B cell (primary cell): ENCODE results near the gene MED31. TPM values are rescaled to one million over a fixed set of nuclear protein-coding genes. Genes with fewer than 3 reads are reported as not detected.

ENCODE experiments used
- ATAC-seq: fragments of 200-7000 bp; cut with Tn5 transposase; one replicate; pipeline ENCODE4 v1.10.0; 2021; ENCODE audit warnings: low read depth, mild to moderate bottlenecking, moderate number of reproducible peaks, moderate library complexity
- CTCF ChIA-PET: fragments of 350-600 bp; sonication (Branson Sonifier 250); formaldehyde crosslinking; loops from one replicate; lab custom pipeline; 2021; ENCODE audit warnings: antibody characterized with exemption, inconsistent platforms; lab: Charles Lee
- POLR2A ChIA-PET: fragments of 350-600 bp; sonication (Branson Sonifier 250); formaldehyde crosslinking; loops from one replicate; lab custom pipeline; 2021; ENCODE audit warnings: antibody characterized with exemption; lab: Charles Lee
- DNase-seq: peaks from one replicate; pipeline ENCODE4 v3.0.0; 2013
- H2AFZ ChIP-seq: 2 replicates; pipeline ENCODE4 v1.6.1; 2012; ENCODE audit warnings: mild to moderate bottlenecking, low read depth, low read length; ENCODE audit not compliant: insufficient read depth, poor library complexity, severe bottlenecking
- H3K27ac ChIP-seq, 2 donors: 1 replicate in 1 of 2; 2 replicates in 1 of 2; pipeline ENCODE4 v1.5.1; 2012 to 2013; ENCODE audit warnings: low read length in 2 of 2, mild to moderate bottlenecking in 2 of 2, moderate library complexity in 1 of 2
- H3K27me3 ChIP-seq, 4 experiments: fragments of 200-600 bp in 1 of 4; sonication (generic) in 1 of 4; replicated peaks in 1 of 4; 1 replicate in 2 of 4; 2 replicates in 2 of 4; pipeline versions ENCODE4 v1.6.1 to v1.7.0; 2013 to 2016; ENCODE audit warnings: low read length in 3 of 4, mild to moderate bottlenecking in 2 of 4, mixed read lengths in 1 of 4, moderate library complexity in 1 of 4; ENCODE audit not compliant: insufficient read depth in 4 of 4, control insufficient read depth in 3 of 4; ENCODE audit errors: control extremely low read depth in 1 of 4
- H3K36me3 ChIP-seq, 2 experiments: replicated peaks in 1 of 2; 1 replicate in 1 of 2; 2 replicates in 1 of 2; pipeline versions ENCODE4 v1.6.1 to v1.7.1; 2013; ENCODE audit warnings: low read length in 1 of 2; ENCODE audit not compliant: insufficient read depth in 2 of 2, control insufficient read depth in 1 of 2; ENCODE audit errors: control extremely low read depth in 1 of 2, extremely low read depth in 1 of 2
- H3K4me1 ChIP-seq, 2 donors: fragments of 200-600 bp in 1 of 2; sonication (generic) in 1 of 2; 1 replicate in 1 of 2; 2 replicates in 1 of 2; pipeline versions ENCODE4 v1.5.1 to v1.6.1; 2013 to 2017; ENCODE audit warnings: low read length in 2 of 2; ENCODE audit not compliant: control insufficient read depth in 2 of 2, insufficient read depth in 2 of 2
- H3K4me2 ChIP-seq: replicated peaks from 2 replicates; pipeline ENCODE3; 2012; ENCODE audit warnings: mild to moderate bottlenecking, low read depth, low read length; ENCODE audit not compliant: poor library complexity, severe bottlenecking
- H3K4me3 ChIP-seq, 5 experiments: fragments of 200-600 bp in 1 of 5; sonication (generic) in 1 of 5; 1 replicate in 3 of 5; 2 replicates in 2 of 5; pipeline versions ENCODE4 v1.5.1 to v1.7.0; 2011 to 2016; ENCODE audit warnings: low read length in 4 of 5, mild to moderate bottlenecking in 4 of 5, low read depth in 2 of 5, control low read depth in 1 of 5, moderate library complexity in 1 of 5; ENCODE audit not compliant: insufficient read depth in 1 of 5; ENCODE audit errors: control extremely low read depth in 1 of 5, extremely low read depth in 1 of 5
- H3K79me2 ChIP-seq: fragments of 200-600 bp; sonication (generic); one replicate; pipeline ENCODE4 v1.6.0; 2016; ENCODE audit warnings: low read length; ENCODE audit not compliant: control insufficient read depth, insufficient read depth
- H3K9ac ChIP-seq: fragments of 200-600 bp; sonication (generic); 2 replicates; pipeline ENCODE4 v1.6.1; 2017; ENCODE audit warnings: mild to moderate bottlenecking, low read length, moderate library complexity
- H3K9me3 ChIP-seq, 3 donors: one replicate each; pipeline versions ENCODE4 v1.6.1 to v1.7.1; 2013; ENCODE audit warnings: low read length in 2 of 3; ENCODE audit not compliant: control insufficient read depth in 2 of 3, insufficient read depth in 1 of 3; ENCODE audit errors: control extremely low read depth in 1 of 3
- H4K20me1 ChIP-seq: 2 replicates; pipeline ENCODE4 v1.6.0; 2012; ENCODE audit warnings: mild to moderate bottlenecking, low read length; ENCODE audit not compliant: insufficient read depth, control insufficient read depth, poor library complexity, severe bottlenecking
- H3K27ac Mint-ChIP-seq: one replicate; pipeline ENCODE4 v1.8.0; 2021; ENCODE audit warnings: mixed read lengths
- H3K27me3 Mint-ChIP-seq: one replicate; pipeline ENCODE4 v1.8.0; 2021; ENCODE audit warnings: mixed read lengths
- H3K4me1 Mint-ChIP-seq: one replicate; pipeline ENCODE4 v1.8.0; 2021; ENCODE audit warnings: mixed read lengths
- H3K4me3 Mint-ChIP-seq: one replicate; pipeline ENCODE4 v1.8.0; 2021; ENCODE audit warnings: mixed read lengths
- H3K9me3 Mint-ChIP-seq: one replicate; pipeline ENCODE4 v1.8.0; 2022; ENCODE audit warnings: mixed read lengths; ENCODE audit not compliant: insufficient read depth
- CTCF ChIP-seq: fragments of 200-600 bp; IDR thresholded peaks from one replicate; pipeline ENCODE4 v1.8.0; 2022; ENCODE audit warnings: antibody characterized with exemption, mild to moderate bottlenecking
- EZH2 ChIP-seq: IDR thresholded peaks from 2 replicates; pipeline ENCODE4 v1.6.1; 2012; ENCODE audit warnings: borderline replicate concordance, low read depth, mild to moderate bottlenecking, moderate library complexity, low read length; ENCODE audit not compliant: insufficient read depth, poor library complexity, severe bottlenecking
- WGBS: methylation state at CpG from one replicate; pipeline ENCODE4 v1.1.5; 2013; ENCODE audit warnings: missing lambda C conversion rate; ENCODE audit not compliant: insufficient coverage; 5-methylcytosine and 5-hydroxymethylcytosine counted together
- intact Hi-C: fragments of 100-400 bp; cut with micrococcal nuclease; formaldehyde crosslinking; loops from one replicate; pipeline ENCODE4 v1.10.0; 2022
- polyA plus RNA-seq: library from polyadenylated mRNA; depleted of rRNA; stranded (reverse); fragments of >200 nt; gene quantifications from 2 replicates; pipeline ENCODE4 v1.2.3, GENCODE V29; 2012
- total RNA-seq, 2 donors: library from RNA; stranded (reverse); fragments of 120-200 nt in 1 of 2; gene quantifications; 1 replicate in 1 of 2; 2 replicates in 1 of 2; pipeline versions ENCODE4 v1.2.3 to v1.2.4, GENCODE V29; 2013 to 2022

Gene MED31
- total and polyA plus RNA-seq, 2 donors (not counting 1 experiment from before 2014, with no cell fraction given) = 9.2 to 25.5 TPM

- no peaks in the 10 kb centered on the region for H3K4me1 Mint-ChIP-seq
- Histone ChIP-seq H3K27me3 (no peaks in the 10 kb centered on the region), H3K36me3 (peaks cover 3 to 51% of the 10 kb centered on the region in 2 experiments), H3K4me3 (no peak overlapping the region), H4K20me1 (no peaks in the 10 kb centered on the region), H3K9ac (no peak overlapping the region), H3K4me1 (no peaks in the 10 kb centered on the region), H2AFZ (no peak overlapping the region), H3K27ac (no peak overlapping the region), H3K9me3 (no peaks in the 10 kb centered on the region), H3K79me2 (no peaks in the 10 kb centered on the region), H3K4me2 (no peak overlapping the region)
- intact Hi-C loops = no loop called here
- POLR2A ChIA-PET = no interaction called here
- TF ChIP-seq CTCF = no peak
- TF ChIP-seq EZH2 = no peak
- H3K9me3 Mint-ChIP-seq = no peaks in the 10 kb centered on the region
- DNase-seq (no peak), ATAC-seq (no peak)
- CTCF ChIA-PET = no interaction called here
- no peaks in the 10 kb centered on the region for H3K27me3 Mint-ChIP-seq
- no CpG with 5 or more reads among the region's 3 CpGs for WGBS
- H3K27ac Mint-ChIP-seq = no peak overlapping the region
- H3K4me3 Mint-ChIP-seq = no peak overlapping the region
Measured at GRCh38 chr17:6608321-6608720, 43.1 kb downstream of the MED31 start.

- Histone ChIP-seq H3K9ac (no peak overlapping the region), H3K79me2 (no peaks in the 10 kb centered on the region), H3K9me3 (no peaks in the 10 kb centered on the region), H3K36me3 (peaks cover 5 to 53% of the 10 kb centered on the region in 2 experiments), H3K27me3 (no peaks in the 10 kb centered on the region), H3K4me2 (no peak overlapping the region), H3K4me1 (peaks cover 0 to under 1% of the 10 kb centered on the region in 2 donors), H3K27ac (no peak overlapping the region), H2AFZ (no peak overlapping the region), H4K20me1 (no peaks in the 10 kb centered on the region), H3K4me3 (no peak overlapping the region)
- Mint-ChIP-seq H3K27ac (no peak overlapping the region), H3K9me3 (no peaks in the 10 kb centered on the region), H3K4me3 (no peak overlapping the region), H3K4me1 (peaks cover under 1% of the 10 kb centered on the region), H3K27me3 (no peaks in the 10 kb centered on the region)
- ATAC-seq (no peak), DNase-seq (no peak)
- TF ChIP-seq CTCF (no peak), EZH2 (no peak)
- intact Hi-C loops = no loop called here
- CTCF ChIA-PET = no interaction called here
- 100% methylated on average over 6 of the region's 6 CpGs for WGBS
- POLR2A ChIA-PET = no interaction called here
Measured at GRCh38 chr17:6605142-6605541, 46.3 kb downstream of the MED31 start.
